CD8-positive, alpha-beta memory T cell (primary cell): Measurements from ENCODE around the gene GIMAP4. TPM values are rescaled to one million over a fixed set of nuclear protein-coding genes. Genes with fewer than 3 reads are reported as not detected.
"Not testable (repeated sequence)": the region's sequence is repeated elsewhere in the genome, so short reads cannot be mapped to it uniquely, and the experiment has no call there.

Experiments used
- CTCF ChIA-PET: fragments of 350-600 bp; sonication (Branson Sonifier 250); formaldehyde crosslinking; loops from one replicate; lab custom pipeline; 2021; ENCODE audit warnings: antibody characterized with exemption; lab: Charles Lee
- POLR2A ChIA-PET: fragments of 350-600 bp; sonication (Branson Sonifier 250); formaldehyde crosslinking; loops from one replicate; lab custom pipeline; 2021; ENCODE audit warnings: antibody characterized with exemption; lab: Charles Lee
- DNase-seq, 5 donors: peaks; one replicate each; pipeline versions ENCODE4 v3.0.0 to v3.0.0-alpha.2; 2020 to 2022; ENCODE audit warnings: mixed read lengths in 1 of 5
- H3K27ac ChIP-seq: one replicate; pipeline ENCODE4 v1.7.0; 2013; ENCODE audit warnings: low read depth, mild to moderate bottlenecking, low read length, moderate library complexity
- H3K27me3 ChIP-seq: 2 replicates; pipeline ENCODE4 v1.7.0; 2013; ENCODE audit warnings: low read length, mild to moderate bottlenecking; ENCODE audit not compliant: insufficient read depth, poor library complexity, severe bottlenecking
- H3K36me3 ChIP-seq: 2 replicates; pipeline ENCODE4 v1.7.0; 2013; ENCODE audit warnings: mild to moderate bottlenecking, low read length, moderate library complexity; ENCODE audit not compliant: insufficient read depth
- H3K4me1 ChIP-seq: 2 replicates; pipeline ENCODE4 v1.7.0; 2013; ENCODE audit warnings: mild to moderate bottlenecking, low read length, moderate library complexity; ENCODE audit not compliant: insufficient read depth
- H3K4me3 ChIP-seq: 2 replicates; pipeline ENCODE4 v1.7.0; 2013; ENCODE audit warnings: mild to moderate bottlenecking, low read length
- H3K9me3 ChIP-seq: 2 replicates; pipeline ENCODE4 v1.7.0; 2013; ENCODE audit warnings: mild to moderate bottlenecking, low read length
- H3K27ac Mint-ChIP-seq, 8 donors: one replicate each; pipeline ENCODE4 v1.8.0; 2020 to 2021; ENCODE audit warnings: mixed read lengths in 8 of 8, mild to moderate bottlenecking in 6 of 8, inconsistent platforms in 3 of 8, moderate library complexity in 3 of 8
- H3K27me3 Mint-ChIP-seq, 2 donors: one replicate each; pipeline ENCODE4 v1.8.0; 2020 to 2021; ENCODE audit warnings: mixed read lengths in 2 of 2, mild to moderate bottlenecking in 1 of 2, moderate library complexity in 1 of 2
- H3K36me3 Mint-ChIP-seq, 3 donors: one replicate each; pipeline ENCODE4 v1.8.0; 2020 to 2021; ENCODE audit warnings: mixed read lengths in 3 of 3, inconsistent platforms in 1 of 3, mild to moderate bottlenecking in 1 of 3
- H3K4me1 Mint-ChIP-seq, 3 donors: one replicate each; pipeline ENCODE4 v1.8.0; 2020 to 2021; ENCODE audit warnings: mixed read lengths in 3 of 3, inconsistent platforms in 1 of 3, mild to moderate bottlenecking in 1 of 3
- H3K4me3 Mint-ChIP-seq, 7 donors: one replicate each; pipeline ENCODE4 v1.8.0; 2020 to 2021; ENCODE audit warnings: mixed read lengths in 7 of 7, mild to moderate bottlenecking in 6 of 7, moderate library complexity in 4 of 7, inconsistent platforms in 2 of 7
- H3K9me3 Mint-ChIP-seq, 5 donors: one replicate each; pipeline ENCODE4 v1.8.0; 2020 to 2022; ENCODE audit warnings: mixed read lengths in 5 of 5, mild to moderate bottlenecking in 3 of 5, moderate library complexity in 2 of 5, inconsistent platforms in 1 of 5
- polyA plus RNA-seq: library from polyadenylated mRNA; unstranded; fragments of 300-500 nt; fragmentation: Illumina TruSeq; gene quantifications from one replicate; pipeline ENCODE4 v1.2.3, GENCODE V29; 2021
- total RNA-seq, 2 experiments: library from RNA; stranded (reverse); gene quantifications; one replicate each; pipeline ENCODE4 v1.2.3, GENCODE V29; 2021

Gene GIMAP4
- total and polyA plus RNA-seq, 3 experiments from 2014 or later = 57.3 to 577 (median 59.3) TPM

GRCh38 chr7:150572496-150572895, 5.3 kb downstream of the GIMAP4 start:
- H3K27me3 Mint-ChIP-seq = peaks cover 0 to 4% of the 10 kb centered on the region in 2 donors
- Histone ChIP-seq H3K27me3 (no peaks in the 10 kb centered on the region), H3K27ac (no peak overlapping the region), H3K36me3 (peaks cover 42% of the 10 kb centered on the region), H3K4me3 (peak overlapping the region; percentile 32), H3K4me1 (peaks cover 35% of the 10 kb centered on the region), H3K9me3 (peaks cover 41% of the 10 kb centered on the region)
- H3K36me3 Mint-ChIP-seq = peaks cover 45 to 90% (median 87%) of the 10 kb centered on the region in 3 donors
- peaks cover 27 to 89% (median 80%) of the 10 kb centered on the region in 5 donors for H3K9me3 Mint-ChIP-seq
- DNase-seq = no peak
- peak overlapping the region in 5 of 8 donors; percentile 7 to 86 (median 60) for H3K27ac Mint-ChIP-seq
- H3K4me3 Mint-ChIP-seq = peak overlapping the region in 5 of 7 donors; percentile 19 to 74 (median 44)
- H3K4me1 Mint-ChIP-seq = peaks cover 55 to 79% (median 71%) of the 10 kb centered on the region in 3 donors
- CTCF ChIA-PET = interaction anchor here (1.2 kb wide), 1 partner anchor 170 kb away, joined by 4 read pairs; no protein-coding TSS in a partner anchor
- POLR2A ChIA-PET = no interaction called here

GRCh38 chr7:150579979-150580637, 12.9 kb downstream of the GIMAP4 start:
- H3K27me3 ChIP-seq, H3K4me3 ChIP-seq, H3K27ac ChIP-seq, H3K27me3 Mint-ChIP-seq, POLR2A ChIA-PET, H3K36me3 ChIP-seq, H3K4me1 ChIP-seq: not testable (repeated sequence)
- H3K9me3 Mint-ChIP-seq = peaks cover 43 to 92% (median 83%) of the 10 kb centered on the region in 5 donors
- peak in 3 of 5 donors; percentile 2 to 70 (median 31) for DNase-seq
- CTCF ChIA-PET = interaction anchor here (1.0 kb wide), 1 partner anchor 131 kb away, joined by 3 read pairs; no protein-coding TSS in a partner anchor
- peaks cover 26% of the 10 kb centered on the region for H3K9me3 ChIP-seq
- H3K4me3 Mint-ChIP-seq = peak overlapping the region in 3 of 7 donors; percentile 53 to 63 (median 55)
- peak overlapping the region; percentile 61 to 95 (median 90) for H3K27ac Mint-ChIP-seq
- H3K36me3 Mint-ChIP-seq = peaks cover 9 to 77% (median 51%) of the 10 kb centered on the region in 3 donors
- H3K4me1 Mint-ChIP-seq = peaks cover 48 to 74% (median 72%) of the 10 kb centered on the region in 3 donors

GRCh38 chr7:150580638-150581394, 13.6 kb downstream of the GIMAP4 start:
- CTCF ChIA-PET = interaction anchor here (1.0 to 1.3 kb wide), 2 partner anchors 109 to 132 kb away, joined by 3 read pairs; no protein-coding TSS in a partner anchor
- H3K27ac ChIP-seq = no peak overlapping the region
- Mint-ChIP-seq H3K27me3 (no peaks in the 10 kb centered on the region), H3K27ac (peak overlapping the region; percentile 65 to 94 (median 90)), H3K36me3 (peaks cover 9 to 71% (median 46%) of the 10 kb centered on the region in 3 donors), H3K9me3 (peaks cover 43 to 88% (median 76%) of the 10 kb centered on the region in 5 donors), H3K4me1 (peaks cover 47 to 75% (median 75%) of the 10 kb centered on the region in 3 donors), H3K4me3 (peak overlapping the region in 2 of 7 donors; percentile 55 to 63)
- no peaks in the 10 kb centered on the region for H3K27me3 ChIP-seq
- no peak overlapping the region for H3K4me3 ChIP-seq
- peaks cover 5% of the 10 kb centered on the region for H3K4me1 ChIP-seq
- H3K36me3 ChIP-seq = no peaks in the 10 kb centered on the region
- POLR2A ChIA-PET = no interaction called here
- DNase-seq = no peak
- H3K9me3 ChIP-seq = peaks cover 26% of the 10 kb centered on the region

- Histone ChIP-seq H3K9me3 (peaks cover 26% of the 10 kb centered on the region), H3K4me3 (no peak overlapping the region), H3K4me1 (peaks cover 27% of the 10 kb centered on the region), H3K27me3 (no peaks in the 10 kb centered on the region), H3K36me3 (no peaks in the 10 kb centered on the region), H3K27ac (no peak overlapping the region)
- peaks cover 37 to 67% (median 61%) of the 10 kb centered on the region in 3 donors for H3K4me1 Mint-ChIP-seq
- ChIA-PET CTCF (interaction anchor here (2.6 kb wide), 1 partner anchor 16 kb away, joined by 6 read pairs; no protein-coding TSS in a partner anchor), POLR2A (no interaction called here)
- peak overlapping the region in 3 of 7 donors; percentile 6 to 42 (median 15) for H3K4me3 Mint-ChIP-seq
- DNase-seq = no peak
- no peaks in the 10 kb centered on the region for H3K27me3 Mint-ChIP-seq
- H3K9me3 Mint-ChIP-seq = peaks cover 27 to 61% (median 42%) of the 10 kb centered on the region in 5 donors
- H3K27ac Mint-ChIP-seq = peak overlapping the region in 7 of 8 donors; percentile 8 to 91 (median 80)
- H3K36me3 Mint-ChIP-seq = peaks cover 2 to 46% (median 17%) of the 10 kb centered on the region in 3 donors
Measured at GRCh38 chr7:150585199-150585598, 18.0 kb downstream of the GIMAP4 start.

GRCh38 chr7:150586068-150586784, 19.0 kb downstream of the GIMAP4 start:
- Mint-ChIP-seq H3K4me3 (peak overlapping the region in 5 of 7 donors; percentile 6 to 57 (median 7)), H3K27me3 (no peaks in the 10 kb centered on the region), H3K27ac (peak overlapping the region; percentile 6 to 91 (median 66)), H3K36me3 (peaks cover 6 to 46% (median 10%) of the 10 kb centered on the region in 3 donors), H3K9me3 (peaks cover 22 to 59% (median 38%) of the 10 kb centered on the region in 5 donors), H3K4me1 (peaks cover 40 to 72% (median 64%) of the 10 kb centered on the region in 3 donors)
- CTCF ChIA-PET = interaction anchor here (1.2 to 2.6 kb wide), 4 partner anchors 17 to 169 kb away, joined by 3 to 6 read pairs (median 6); partner anchors contain the start of gene GIMAP1
- Histone ChIP-seq H3K9me3 (peaks cover 18% of the 10 kb centered on the region), H3K4me1 (peaks cover 27% of the 10 kb centered on the region), H3K4me3 (no peak overlapping the region), H3K27ac (no peak overlapping the region), H3K27me3 (no peaks in the 10 kb centered on the region), H3K36me3 (no peaks in the 10 kb centered on the region)
- POLR2A ChIA-PET = interaction anchor here (0.6 kb wide), 1 partner anchor 140 kb away, joined by 3 read pairs; no protein-coding TSS in a partner anchor
- DNase-seq = no peak

DNA sequence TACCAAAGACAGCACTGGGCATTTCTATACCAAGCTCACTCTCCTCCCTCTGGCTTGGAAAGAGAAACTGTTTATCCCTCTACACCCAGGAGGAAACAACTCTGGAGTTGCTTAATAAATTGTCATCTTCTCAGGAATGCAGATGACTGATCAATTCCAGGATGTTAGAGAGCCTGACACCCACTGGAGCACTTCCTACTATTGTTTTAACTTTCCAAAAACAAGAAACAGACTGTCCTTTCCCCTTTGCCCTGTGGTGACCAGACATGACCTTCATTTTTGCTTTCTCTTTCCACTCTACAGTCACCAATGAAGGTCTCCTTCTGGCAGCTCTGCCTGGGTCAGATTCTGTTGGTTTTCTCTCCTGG, 19.6 kb downstream of the GIMAP4 start:
- no peaks in the 10 kb centered on the region for H3K27me3 ChIP-seq
- ChIA-PET POLR2A (interaction anchor here (0.5 to 1.1 kb wide), 2 partner anchors 130 to 815 kb away, joined by 3 read pairs; partner anchors contain the start of gene GIMAP1), CTCF (interaction anchor here (1.2 to 2.6 kb wide), 4 partner anchors 18 to 168 kb away, joined by 3 to 6 read pairs (median 6); partner anchors contain the start of gene GIMAP1)
- H3K36me3 ChIP-seq = no peaks in the 10 kb centered on the region
- Mint-ChIP-seq H3K4me1 (peaks cover 44 to 74% (median 66%) of the 10 kb centered on the region in 3 donors), H3K4me3 (peak overlapping the region in 3 of 7 donors; percentile 12 to 57 (median 32)), H3K27me3 (no peaks in the 10 kb centered on the region), H3K9me3 (peaks cover 22 to 59% (median 37%) of the 10 kb centered on the region in 5 donors), H3K36me3 (peaks cover 9 to 46% (median 11%) of the 10 kb centered on the region in 3 donors), H3K27ac (peak overlapping the region; percentile 5 to 91 (median 60))
- DNase-seq = no peak
- H3K4me1 ChIP-seq = peaks cover 27% of the 10 kb centered on the region
- H3K4me3 ChIP-seq = no peak overlapping the region
- no peak overlapping the region for H3K27ac ChIP-seq
- peaks cover 16% of the 10 kb centered on the region for H3K9me3 ChIP-seq

DNA sequence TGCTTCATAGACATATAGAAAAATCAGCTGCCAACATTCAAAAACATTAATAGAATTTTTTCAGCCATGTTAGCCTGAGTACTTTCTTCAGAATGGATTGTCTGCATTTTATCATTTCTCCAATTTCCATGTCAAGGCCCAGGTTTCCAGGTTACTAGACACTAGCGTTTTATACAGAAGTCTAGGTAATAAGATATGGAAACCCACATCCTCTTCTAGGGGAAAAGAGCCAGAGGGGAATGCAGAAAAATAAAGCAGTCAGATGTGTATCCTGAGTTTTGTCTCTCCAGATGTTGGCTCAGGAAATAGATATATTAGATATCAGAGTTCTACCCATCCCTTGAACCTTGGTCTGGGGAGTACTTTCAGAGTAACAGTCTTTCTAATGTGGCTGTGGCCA, 20.4 kb downstream of the GIMAP4 start:
- Histone ChIP-seq H3K27me3 (no peaks in the 10 kb centered on the region), H3K36me3 (no peaks in the 10 kb centered on the region), H3K9me3 (peaks cover 10% of the 10 kb centered on the region), H3K4me1 (peaks cover 27% of the 10 kb centered on the region), H3K27ac (no peak overlapping the region), H3K4me3 (no peak overlapping the region)
- Mint-ChIP-seq H3K4me3 (no peak overlapping the region), H3K4me1 (peaks cover 43 to 66% (median 66%) of the 10 kb centered on the region in 3 donors), H3K36me3 (peaks cover 9 to 48% (median 13%) of the 10 kb centered on the region in 3 donors), H3K9me3 (peaks cover 23 to 59% (median 38%) of the 10 kb centered on the region in 5 donors), H3K27ac (peak overlapping the region in 1 of 8 donors; percentile 41), H3K27me3 (no peaks in the 10 kb centered on the region)
- CTCF ChIA-PET = interaction anchor here (1.7 to 1.9 kb wide), 2 partner anchors 128 to 139 kb away, joined by 6 read pairs; partner anchors contain the start of gene GIMAP1
- DNase-seq = no peak
- POLR2A ChIA-PET = interaction anchor here (1.1 kb wide), 1 partner anchor 129 kb away, joined by 3 read pairs; the partner anchor contains the start of gene GIMAP1
